ENCODE data around the gene STPG3. TPM values are rescaled to one million over a fixed set of nuclear protein-coding genes. Genes with fewer than 3 reads are reported as not detected.

STPG3 gene
- total and polyA plus RNA-seq, 2 experiments from 2014 or later: not detected

DNA sequence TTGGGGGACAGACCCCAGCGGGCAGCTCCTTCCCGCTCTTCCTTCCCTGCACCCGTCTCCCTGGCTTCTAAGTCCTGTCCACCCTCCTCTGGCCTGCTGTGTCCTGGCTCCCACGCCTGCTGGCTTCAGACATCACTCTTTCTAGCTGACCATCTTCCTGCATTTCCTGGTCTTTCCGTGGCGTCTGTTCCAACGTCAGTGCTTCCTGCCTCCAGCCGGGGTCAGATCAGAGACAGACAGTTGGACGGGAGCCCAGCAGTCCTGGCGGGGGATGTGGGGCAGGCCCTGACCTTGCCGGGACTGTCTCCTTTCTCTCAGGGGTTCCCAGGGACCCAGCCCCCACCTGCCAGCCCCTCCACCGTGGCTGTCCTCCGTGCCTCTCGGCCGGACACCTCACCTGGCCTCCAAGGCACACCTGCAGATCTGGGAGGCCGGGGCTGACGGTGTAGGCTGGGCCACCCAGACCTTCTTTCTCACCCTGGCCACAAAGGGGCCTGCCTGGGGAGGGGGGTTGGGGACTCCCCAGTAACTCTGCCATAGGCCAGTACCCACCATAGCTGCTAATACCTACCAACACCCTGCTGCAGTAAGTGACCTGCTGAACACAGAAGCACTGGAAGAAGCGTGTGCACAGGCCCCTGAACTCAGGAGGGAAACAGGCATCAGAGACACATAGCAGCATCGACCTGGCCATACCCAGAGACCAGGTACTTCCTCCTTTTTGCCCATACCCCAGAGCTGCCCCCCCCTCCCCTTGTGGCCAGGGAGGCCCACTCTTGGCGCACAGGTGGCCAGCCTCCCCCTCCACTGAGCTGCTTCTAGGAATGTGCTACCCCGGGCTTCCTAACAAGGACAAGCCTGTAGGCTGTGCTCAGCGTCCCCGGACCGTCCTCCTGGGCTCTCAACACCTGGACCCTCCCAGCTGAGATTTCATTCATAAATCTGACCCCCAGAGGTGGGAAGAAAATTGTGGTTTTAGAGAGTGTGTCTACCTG, 45.9 kb downstream of the STPG3 start:
- Histone ChIP-seq H3K27me3 (ENCODE audit: insufficient read depth) (peaks cover 29% of the 10 kb centered on the region), H3K4me1 (ENCODE audit: insufficient read depth) (peaks cover 31% of the 10 kb centered on the region), H3F3A (replicated peaks; ENCODE audit: low read depth) (peaks cover 26% of the 10 kb centered on the region), H3K9me2 (ENCODE audit: insufficient read depth) (no peaks in the 10 kb centered on the region), H3K79me2 (replicated peaks; ENCODE audit: insufficient read depth) (peaks cover 3% of the 10 kb centered on the region; the same call in 1 of the 2 replicates), H2AFZ (no peak overlapping the region), H4K20me1 (replicated peaks; ENCODE audit: insufficient read depth) (peaks cover 11% of the 10 kb centered on the region), H3K4me2 (peak overlapping the region; percentile 96), H3K4me3 (peak overlapping the region; percentile 55), H3K36me3 (ENCODE audit: insufficient read depth) (no peaks in the 10 kb centered on the region), H3K27ac (ENCODE audit: low read depth) (no peak overlapping the region)
- Mint-ChIP-seq H3K27me3 (ENCODE audit: insufficient read depth, low read depth, poor library complexity) (peaks cover 32% of the 10 kb centered on the region), H3K4me1 (peaks cover 38% of the 10 kb centered on the region), H3K9me3 (peaks cover 9% of the 10 kb centered on the region), H3K36me3 (ENCODE audit: low read depth) (peaks cover 4% of the 10 kb centered on the region; the same call in 2 of the 3 replicates), H3K4me3 (peak overlapping the region; percentile 67), H3K27ac (0 out of 2 replicates have a peak overlapping the region, but pooled peaks have one; percentile 8)
- no peak for ATAC-seq
- TF ChIP-seq, protein P1, sequence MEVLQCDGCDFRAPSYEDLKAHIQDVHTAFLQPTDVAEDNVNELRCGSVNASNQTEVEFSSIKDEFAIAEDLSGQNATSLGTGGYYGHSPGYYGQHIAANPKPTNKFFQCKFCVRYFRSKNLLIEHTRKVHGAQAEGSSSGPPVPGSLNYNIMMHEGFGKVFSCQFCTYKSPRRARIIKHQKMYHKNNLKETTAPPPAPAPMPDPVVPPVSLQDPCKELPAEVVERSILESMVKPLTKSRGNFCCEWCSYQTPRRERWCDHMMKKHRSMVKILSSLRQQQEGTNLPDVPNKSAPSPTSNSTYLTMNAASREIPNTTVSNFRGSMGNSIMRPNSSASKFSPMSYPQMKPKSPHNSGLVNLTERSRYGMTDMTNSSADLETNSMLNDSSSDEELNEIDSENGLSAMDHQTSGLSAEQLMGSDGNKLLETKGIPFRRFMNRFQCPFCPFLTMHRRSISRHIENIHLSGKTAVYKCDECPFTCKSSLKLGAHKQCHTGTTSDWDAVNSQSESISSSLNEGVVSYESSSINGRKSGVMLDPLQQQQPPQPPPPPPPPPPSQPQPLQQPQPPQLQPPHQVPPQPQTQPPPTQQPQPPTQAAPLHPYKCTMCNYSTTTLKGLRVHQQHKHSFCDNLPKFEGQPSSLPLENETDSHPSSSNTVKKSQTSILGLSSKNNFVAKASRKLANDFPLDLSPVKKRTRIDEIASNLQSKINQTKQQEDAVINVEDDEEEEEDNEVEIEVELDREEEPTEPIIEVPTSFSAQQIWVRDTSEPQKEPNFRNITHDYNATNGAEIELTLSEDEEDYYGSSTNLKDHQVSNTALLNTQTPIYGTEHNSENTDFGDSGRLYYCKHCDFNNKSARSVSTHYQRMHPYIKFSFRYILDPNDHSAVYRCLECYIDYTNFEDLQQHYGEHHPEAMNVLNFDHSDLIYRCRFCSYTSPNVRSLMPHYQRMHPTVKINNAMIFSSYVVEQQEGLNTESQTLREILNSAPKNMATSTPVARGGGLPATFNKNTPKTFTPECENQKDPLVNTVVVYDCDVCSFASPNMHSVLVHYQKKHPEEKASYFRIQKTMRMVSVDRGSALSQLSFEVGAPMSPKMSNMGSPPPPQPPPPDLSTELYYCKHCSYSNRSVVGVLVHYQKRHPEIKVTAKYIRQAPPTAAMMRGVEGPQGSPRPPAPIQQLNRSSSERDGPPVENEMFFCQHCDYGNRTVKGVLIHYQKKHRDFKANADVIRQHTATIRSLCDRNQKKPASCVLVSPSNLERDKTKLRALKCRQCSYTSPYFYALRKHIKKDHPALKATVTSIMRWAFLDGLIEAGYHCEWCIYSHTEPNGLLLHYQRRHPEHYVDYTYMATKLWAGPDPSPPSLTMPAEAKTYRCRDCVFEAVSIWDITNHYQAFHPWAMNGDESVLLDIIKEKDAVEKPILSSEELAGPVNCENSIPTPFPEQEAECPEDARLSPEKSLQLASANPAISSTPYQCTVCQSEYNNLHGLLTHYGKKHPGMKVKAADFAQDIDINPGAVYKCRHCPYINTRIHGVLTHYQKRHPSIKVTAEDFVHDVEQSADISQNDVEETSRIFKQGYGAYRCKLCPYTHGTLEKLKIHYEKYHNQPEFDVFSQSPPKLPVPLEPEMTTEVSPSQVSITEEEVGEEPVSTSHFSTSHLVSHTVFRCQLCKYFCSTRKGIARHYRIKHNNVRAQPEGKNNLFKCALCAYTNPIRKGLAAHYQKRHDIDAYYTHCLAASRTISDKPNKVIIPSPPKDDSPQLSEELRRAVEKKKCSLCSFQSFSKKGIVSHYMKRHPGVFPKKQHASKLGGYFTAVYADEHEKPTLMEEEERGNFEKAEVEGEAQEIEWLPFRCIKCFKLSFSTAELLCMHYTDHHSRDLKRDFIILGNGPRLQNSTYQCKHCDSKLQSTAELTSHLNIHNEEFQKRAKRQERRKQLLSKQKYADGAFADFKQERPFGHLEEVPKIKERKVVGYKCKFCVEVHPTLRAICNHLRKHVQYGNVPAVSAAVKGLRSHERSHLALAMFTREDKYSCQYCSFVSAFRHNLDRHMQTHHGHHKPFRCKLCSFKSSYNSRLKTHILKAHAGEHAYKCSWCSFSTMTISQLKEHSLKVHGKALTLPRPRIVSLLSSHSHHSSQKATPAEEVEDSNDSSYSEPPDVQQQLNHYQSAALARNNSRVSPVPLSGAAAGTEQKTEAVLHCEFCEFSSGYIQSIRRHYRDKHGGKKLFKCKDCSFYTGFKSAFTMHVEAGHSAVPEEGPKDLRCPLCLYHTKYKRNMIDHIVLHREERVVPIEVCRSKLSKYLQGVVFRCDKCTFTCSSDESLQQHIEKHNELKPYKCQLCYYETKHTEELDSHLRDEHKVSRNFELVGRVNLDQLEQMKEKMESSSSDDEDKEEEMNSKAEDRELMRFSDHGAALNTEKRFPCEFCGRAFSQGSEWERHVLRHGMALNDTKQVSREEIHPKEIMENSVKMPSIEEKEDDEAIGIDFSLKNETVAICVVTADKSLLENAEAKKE (CRISPR knock-in tag; IDR thresholded peaks at IDR 0.05): no peak
- TF ChIP-seq EZH2phosphoT487 (IDR thresholded peaks at IDR 0.05; ENCODE audit: unreplicated experiment): no peak
- TF ChIP-seq POLR2AphosphoS5 (IDR thresholded peaks at IDR 0.05; ENCODE audit: low read depth): no peak
- TF ChIP-seq JUNB (IDR thresholded peaks at IDR 0.05; ENCODE audit: unreplicated experiment): no peak
- no peak for TF ChIP-seq ZNF331 (CRISPR knock-in tag; IDR thresholded peaks at IDR 0.05; ENCODE audit: low read depth)
- TF ChIP-seq CTCF (conservative IDR thresholded peaks at IDR 0.05; ENCODE audit: low read depth in 2 of 2): no peak
- TF ChIP-seq CREB1 (CRISPR knock-in tag; IDR thresholded peaks at IDR 0.05; ENCODE audit: low read depth): no peak
- TF ChIP-seq ETS1 (IDR thresholded peaks at IDR 0.05): no peak
- no peak for TF ChIP-seq NANOG (IDR thresholded peaks at IDR 0.05; ENCODE audit: borderline replicate concordance)
- TF ChIP-seq STAT1 (IDR thresholded peaks at IDR 0.05; ENCODE audit: unreplicated experiment): no peak
- TF ChIP-seq ZNF114 (CRISPR knock-in tag; IDR thresholded peaks at IDR 0.05): no peak
- TF ChIP-seq EZH2 (IDR thresholded peaks at IDR 0.05; ENCODE audit: low read depth, unreplicated experiment): no peak
- no peak for DNase-seq (ENCODE audit: low spot score)

Data from GM23338 (cell line).